Hepatocyte (in vitro differentiated cells): ENCODE results near the gene ESAM.

ENCODE experiments used
- EZH2phosphoT487 ChIP-seq: fragments of 200-600 bp; sonication (generic); IDR thresholded peaks from one replicate; pipeline ENCODE4 v1.6.1; 2018; ENCODE audit warnings: antibody characterized with exemption, mild to moderate bottlenecking, low read depth, moderate library complexity; ENCODE audit not compliant: unreplicated experiment, severe bottlenecking
- TF ChIP-seq, protein P1 (sequence below): fragments of 200-600 bp; sonication (generic); IDR thresholded peaks from 2 replicates; pipeline ENCODE4 v1.5.1; 2016; ENCODE audit warnings: antibody characterized with exemption, mild to moderate bottlenecking; ENCODE audit not compliant: poor library complexity

GRCh38 chr11:124717786-124718651, 44.1 kb downstream of the ESAM start:
- TF ChIP-seq, protein P1, sequence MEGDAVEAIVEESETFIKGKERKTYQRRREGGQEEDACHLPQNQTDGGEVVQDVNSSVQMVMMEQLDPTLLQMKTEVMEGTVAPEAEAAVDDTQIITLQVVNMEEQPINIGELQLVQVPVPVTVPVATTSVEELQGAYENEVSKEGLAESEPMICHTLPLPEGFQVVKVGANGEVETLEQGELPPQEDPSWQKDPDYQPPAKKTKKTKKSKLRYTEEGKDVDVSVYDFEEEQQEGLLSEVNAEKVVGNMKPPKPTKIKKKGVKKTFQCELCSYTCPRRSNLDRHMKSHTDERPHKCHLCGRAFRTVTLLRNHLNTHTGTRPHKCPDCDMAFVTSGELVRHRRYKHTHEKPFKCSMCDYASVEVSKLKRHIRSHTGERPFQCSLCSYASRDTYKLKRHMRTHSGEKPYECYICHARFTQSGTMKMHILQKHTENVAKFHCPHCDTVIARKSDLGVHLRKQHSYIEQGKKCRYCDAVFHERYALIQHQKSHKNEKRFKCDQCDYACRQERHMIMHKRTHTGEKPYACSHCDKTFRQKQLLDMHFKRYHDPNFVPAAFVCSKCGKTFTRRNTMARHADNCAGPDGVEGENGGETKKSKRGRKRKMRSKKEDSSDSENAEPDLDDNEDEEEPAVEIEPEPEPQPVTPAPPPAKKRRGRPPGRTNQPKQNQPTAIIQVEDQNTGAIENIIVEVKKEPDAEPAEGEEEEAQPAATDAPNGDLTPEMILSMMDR: no peak
- peak; percentile 60 for TF ChIP-seq EZH2phosphoT487
